GM12891 (cell line): Measurements from ENCODE around the gene NR0B2.

Source experiments
- DNase-seq: peaks from one replicate; pipeline ENCODE4 v3.0.0; 2011; ENCODE audit warnings: low spot score; ENCODE audit not compliant: insufficient read length
- FAIRE-seq: peaks from 2 replicates; lab custom pipeline; 2011; peaks lifted over from hg19 to GRCh38; lab: Jason Lieb, UNC
- PAX5 ChIP-seq: IDR thresholded peaks from 2 replicates; pipeline ENCODE4 v1.6.1; 2011; ENCODE audit warnings: low read length, moderate library complexity, mild to moderate bottlenecking; ENCODE audit not compliant: insufficient read depth, severe bottlenecking
- POLR2A ChIP-seq: IDR thresholded peaks from 2 replicates; pipeline ENCODE4 v1.6.1; 2011; ENCODE audit warnings: low read depth, low read length, control low read depth
- POLR2AphosphoS5 ChIP-seq: IDR thresholded peaks from 2 replicates; pipeline ENCODE4 v1.6.1; 2011; ENCODE audit warnings: low read depth, low read length, control low read depth
- POU2F2 ChIP-seq: IDR thresholded peaks from 2 replicates; pipeline ENCODE4 v1.6.1; 2011; ENCODE audit warnings: low read depth, mild to moderate bottlenecking, control low read depth, low read length, moderate library complexity
- SPI1 ChIP-seq: IDR thresholded peaks from 2 replicates; pipeline ENCODE4 v1.6.1; 2011; ENCODE audit warnings: low read depth, low read length, control low read depth
- TAF1 ChIP-seq: IDR thresholded peaks from 2 replicates; pipeline ENCODE4 v1.6.1; 2011; ENCODE audit warnings: low read depth, low read length, control low read depth

Gene NR0B2

GRCh38 chr1:26913389-26913753 lies 404 bp downstream of the NR0B2 start:
- TF ChIP-seq POLR2A (no peak), TAF1 (no peak), PAX5 (no peak), POU2F2 (no peak), POLR2AphosphoS5 (no peak), SPI1 (no peak)
- FAIRE-seq = no peak
- no peak for DNase-seq

DNA sequence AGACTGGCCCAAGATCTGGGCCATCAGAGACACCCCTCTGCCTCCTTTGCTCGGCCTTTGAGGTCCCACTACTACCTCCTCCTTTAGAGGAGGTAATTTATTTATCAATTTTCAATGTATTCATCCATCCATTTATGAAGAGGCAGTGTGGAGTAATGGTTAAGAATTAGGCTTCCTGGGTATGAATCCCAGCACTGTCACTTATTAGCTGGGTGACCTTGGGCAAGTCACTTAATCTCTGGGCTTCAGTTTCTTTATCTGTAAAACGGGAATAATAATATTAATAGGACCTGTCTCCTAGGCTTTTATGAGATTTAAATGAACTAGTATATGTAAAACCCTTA lies 1.7 kb downstream of the NR0B2 start:
- TF ChIP-seq POLR2AphosphoS5 (no peak), TAF1 (no peak), POU2F2 (no peak), PAX5 (no peak), SPI1 (no peak), POLR2A (no peak)
- DNase-seq = no peak
- no peak for FAIRE-seq

DNA sequence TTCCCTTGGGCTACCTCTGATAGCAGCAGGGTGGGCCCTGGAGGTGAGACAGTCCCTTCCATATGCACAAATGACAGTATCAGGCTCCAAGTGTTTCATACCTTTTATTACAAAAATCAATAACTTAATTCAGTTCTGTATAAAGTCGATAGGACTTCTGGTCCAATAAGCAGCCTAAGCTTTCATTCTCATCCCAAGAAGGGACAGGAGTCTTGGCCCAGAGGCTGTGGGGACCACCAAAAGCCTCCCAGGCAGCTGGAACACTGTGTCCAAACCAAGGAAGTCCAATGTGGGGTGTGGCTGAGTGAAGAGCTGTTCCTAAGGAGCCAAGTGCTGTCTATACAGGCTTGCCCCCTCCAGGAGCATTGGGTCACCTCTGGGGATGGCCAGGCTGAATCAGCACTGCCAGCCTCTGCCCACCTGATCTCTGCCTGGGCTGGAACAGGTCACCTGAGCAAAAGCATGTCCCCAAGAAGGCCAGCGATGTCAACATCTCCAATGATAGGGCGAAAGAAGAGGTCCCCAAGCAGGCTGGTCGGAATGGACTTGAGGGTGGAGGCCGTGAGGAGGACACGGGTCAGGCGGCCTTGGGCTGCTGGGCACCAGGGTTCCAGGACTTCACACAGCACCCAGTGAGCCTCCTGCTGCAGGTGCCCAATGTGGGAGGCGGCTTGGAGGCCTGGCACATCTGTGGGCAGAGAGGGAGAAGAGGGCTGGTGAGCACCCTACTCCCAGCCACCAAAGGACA lies 2.2 kb downstream of the NR0B2 start:
- DNase-seq (no peak), FAIRE-seq (no peak)
- TF ChIP-seq POLR2A = no peak
- no peak for TF ChIP-seq SPI1
- TF ChIP-seq PAX5 = no peak
- TF ChIP-seq POLR2AphosphoS5 = no peak
- TF ChIP-seq POU2F2 = no peak
- no peak for TF ChIP-seq TAF1

GRCh38 chr1:26910343-26911160 lies 3.2 kb downstream of the NR0B2 start:
- no peak for TF ChIP-seq POLR2AphosphoS5
- no peak for TF ChIP-seq POLR2A
- TF ChIP-seq PAX5 = no peak
- no peak for TF ChIP-seq POU2F2
- TF ChIP-seq SPI1 = no peak
- no peak for TF ChIP-seq TAF1
- no peak for FAIRE-seq

GRCh38 chr1:26909951-26910342 lies 3.8 kb downstream of the NR0B2 start:
- TF ChIP-seq POLR2A (no peak), POU2F2 (no peak), POLR2AphosphoS5 (no peak), TAF1 (no peak), SPI1 (no peak), PAX5 (no peak)
- DNase-seq (no peak), FAIRE-seq (no peak)

More at GRCh38 chr1:26910343-26911160, 3.2 kb downstream of the NR0B2 start:
- DNase-seq = no peak

DNA sequence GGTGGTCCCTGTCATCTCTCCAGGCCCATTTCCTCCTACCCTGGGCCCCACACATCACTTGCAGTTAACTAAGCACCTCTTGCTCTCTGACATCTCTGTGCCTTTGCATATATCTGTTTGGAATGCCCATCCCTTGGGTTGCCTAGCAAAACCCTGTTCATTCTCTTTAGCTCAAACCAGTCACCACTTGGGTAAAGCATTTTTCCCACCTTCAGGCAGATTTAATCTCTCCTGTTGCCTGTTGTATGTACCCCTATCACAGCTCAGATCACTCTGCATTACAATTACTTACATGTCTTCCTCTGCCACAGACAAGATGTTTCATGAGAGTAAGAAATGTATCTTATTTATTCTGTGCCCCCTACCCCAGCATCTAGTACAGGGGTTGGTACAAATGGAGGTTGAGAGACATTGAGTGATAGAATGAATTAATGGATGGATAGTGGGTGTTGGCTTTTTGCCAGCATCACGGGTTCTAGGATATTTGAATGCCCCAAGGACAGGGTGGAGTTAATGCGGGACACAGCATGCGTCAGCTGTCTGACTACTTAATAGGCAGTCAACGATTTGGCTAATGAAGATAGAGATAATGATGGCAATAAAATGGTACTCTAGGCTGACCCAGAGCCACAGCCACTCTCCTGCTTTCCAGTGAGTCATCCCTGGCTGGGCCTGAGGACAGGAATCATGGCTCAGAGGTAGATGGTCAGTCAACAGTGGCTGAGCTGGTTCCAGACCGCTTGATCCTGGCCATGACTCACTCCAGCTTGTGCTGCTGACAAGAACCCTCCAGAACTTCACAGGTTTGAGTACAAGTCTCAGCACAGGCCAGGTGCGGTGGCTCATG lies 6.5 kb downstream of the NR0B2 start:
- no peak for TF ChIP-seq POU2F2
- no peak for TF ChIP-seq POLR2A
- TF ChIP-seq POLR2AphosphoS5 = no peak
- no peak for TF ChIP-seq SPI1
- FAIRE-seq (no peak), DNase-seq (no peak)

DNA sequence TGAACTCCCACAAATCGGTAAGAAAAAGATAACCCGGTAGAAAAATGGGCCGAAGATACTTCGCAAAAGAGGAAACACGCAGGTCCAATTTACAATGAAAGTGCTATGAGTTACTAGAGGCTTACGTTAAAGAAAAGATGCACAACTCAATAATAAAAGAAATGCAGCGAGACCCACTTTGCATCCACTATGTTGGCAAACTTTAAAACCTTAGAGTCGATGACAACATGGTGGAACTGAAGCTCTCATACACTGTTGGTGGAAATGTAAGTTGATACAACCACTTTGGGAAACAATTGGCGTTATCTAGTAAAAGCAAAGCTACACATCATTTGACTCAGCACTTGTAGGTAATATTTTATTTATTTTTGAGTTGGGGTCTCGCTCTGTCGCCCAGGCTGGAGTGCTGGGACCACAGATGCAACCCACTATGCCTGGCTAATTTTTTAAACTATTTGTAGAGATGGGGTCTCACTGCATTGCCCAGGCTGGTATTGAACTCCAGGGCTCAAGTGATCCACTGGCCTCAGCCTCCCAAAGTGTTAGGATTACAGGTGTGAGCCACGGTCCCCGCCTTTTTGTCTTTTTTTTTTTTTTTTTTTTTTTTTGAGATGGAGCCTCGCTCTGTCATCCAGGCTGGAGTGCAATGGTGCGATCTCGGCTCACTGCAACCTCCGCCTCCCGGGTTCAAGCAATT lies 12.8 kb downstream of the NR0B2 start:
- TF ChIP-seq PAX5 = no peak
- TF ChIP-seq POLR2AphosphoS5 = no peak
- TF ChIP-seq TAF1 = no peak
- no peak for TF ChIP-seq POU2F2
- no peak for TF ChIP-seq SPI1
- TF ChIP-seq POLR2A = no peak
- FAIRE-seq = peak; percentile 26
- DNase-seq = no peak

DNA sequence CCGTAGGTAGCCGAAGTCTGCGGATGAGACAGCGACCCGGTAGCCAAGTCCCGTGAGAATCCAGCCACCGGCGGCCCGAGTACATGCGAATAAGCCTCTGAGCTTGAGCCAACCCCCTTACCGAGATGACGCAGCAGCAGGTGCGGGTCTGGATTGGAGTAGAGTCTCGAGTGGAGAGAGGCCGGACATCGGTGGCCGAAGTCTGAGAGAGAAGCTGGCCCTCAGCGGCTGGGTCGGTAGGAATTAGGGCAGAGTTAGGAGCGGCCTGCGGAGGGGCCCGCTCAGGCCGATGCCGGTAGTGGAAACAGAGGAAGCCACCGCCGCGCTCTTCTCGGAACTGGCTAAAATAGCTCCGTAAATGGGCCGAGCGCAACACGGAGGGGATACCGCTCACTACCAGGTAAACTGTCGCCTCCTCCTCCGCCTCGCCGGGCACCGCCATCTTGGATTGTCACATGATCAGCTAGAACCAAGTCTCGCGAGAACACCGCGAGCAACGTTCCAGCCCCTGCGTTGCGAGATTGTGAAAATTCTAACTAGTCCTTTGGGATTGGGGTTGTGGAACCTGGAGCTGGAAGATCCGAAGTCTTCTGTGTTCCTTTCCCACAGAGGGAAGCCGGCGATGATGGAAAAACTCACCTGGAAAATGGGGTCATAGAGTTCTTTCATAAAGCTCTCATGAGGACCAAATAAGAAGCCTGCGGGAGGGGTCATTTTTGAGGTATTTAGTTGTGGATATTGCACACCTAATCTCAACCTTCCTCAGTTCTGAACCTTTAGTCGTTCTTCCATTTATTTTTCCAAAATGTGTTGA lies 13.6 kb downstream of the NR0B2 start, which contains the start of gene GPATCH3:
Gene GPATCH3, minus strand, starts transcription at position 467 of the 814 bp plus-strand sequence. Its CDS starts 25 bp downstream, at position 442.
- peak; percentile 98 for FAIRE-seq
- TF ChIP-seq POLR2AphosphoS5 = peak; percentile 91
- TF ChIP-seq SPI1 = no peak
- TF ChIP-seq PAX5 = no peak
- TF ChIP-seq POLR2A = peak; percentile 98
- TF ChIP-seq TAF1 = peak; percentile 99
- TF ChIP-seq POU2F2 = peak; percentile 74
- DNase-seq = peak; percentile 76
